ENCODE data around the gene GJC2. TPM values are rescaled to one million over a fixed set of nuclear protein-coding genes. Genes with fewer than 3 reads are reported as not detected.

GJC2 gene
- total RNA-seq, 1 experiment from 2014 or later: 1.5 TPM

DNA sequence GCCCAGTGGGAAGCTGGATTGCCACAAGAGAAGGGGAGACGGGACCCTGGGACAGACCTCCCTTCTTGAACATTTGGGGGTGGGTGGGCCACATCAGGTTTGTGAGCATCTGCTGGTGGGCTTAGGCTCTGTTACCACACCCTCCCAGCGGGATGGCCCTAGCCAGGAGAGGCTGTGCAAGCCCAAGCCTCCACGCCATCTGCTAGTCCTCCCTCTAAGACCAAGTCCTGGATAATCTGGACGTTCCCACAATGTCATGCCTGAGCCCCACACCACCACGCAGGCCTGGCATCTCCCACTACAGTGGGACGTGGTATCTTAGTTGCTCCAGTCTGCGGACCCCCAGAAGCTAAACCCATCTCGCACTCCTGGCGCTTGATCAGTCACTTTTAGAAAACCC, 12.1 kb downstream of the GJC2 start:
- peaks cover 8% of the 10 kb centered on the region for H3K4me1 Mint-ChIP-seq (ENCODE audit: low read depth, unreplicated experiment)
- H3K27me3 ChIP-seq (replicated peaks; ENCODE audit: control insufficient read depth, insufficient read depth, low read length): no peaks in the 10 kb centered on the region
- no peak overlapping the region for H3K4me3 Mint-ChIP-seq (ENCODE audit: unreplicated experiment)
- intact Hi-C loops (cut with micrococcal nuclease; ENCODE audit: unreplicated experiment): no loop called here
- no peaks in the 10 kb centered on the region for H3K27me3 Mint-ChIP-seq (ENCODE audit: insufficient read depth, unreplicated experiment)
- peaks cover 22% of the 10 kb centered on the region for H3K36me3 Mint-ChIP-seq (ENCODE audit: insufficient read depth, unreplicated experiment)
- CTCF ChIA-PET: no interaction called here
- H3K9me3 Mint-ChIP-seq (ENCODE audit: unreplicated experiment): no peaks in the 10 kb centered on the region
- H3K4me1 ChIP-seq: peaks cover 17% of the 10 kb centered on the region
- H3K9me3 ChIP-seq: no peaks in the 10 kb centered on the region
- no TSS peak for BruUV-seq (replicated peaks)
- POLR2A ChIA-PET: no interaction called here
- no peak overlapping the region for H3K27ac Mint-ChIP-seq (ENCODE audit: unreplicated experiment)
- DNase-seq: no peak
- H3K36me3 ChIP-seq (ENCODE audit: control insufficient read depth, insufficient read depth, low read length): no peaks in the 10 kb centered on the region
- TF ChIP-seq, protein P1, sequence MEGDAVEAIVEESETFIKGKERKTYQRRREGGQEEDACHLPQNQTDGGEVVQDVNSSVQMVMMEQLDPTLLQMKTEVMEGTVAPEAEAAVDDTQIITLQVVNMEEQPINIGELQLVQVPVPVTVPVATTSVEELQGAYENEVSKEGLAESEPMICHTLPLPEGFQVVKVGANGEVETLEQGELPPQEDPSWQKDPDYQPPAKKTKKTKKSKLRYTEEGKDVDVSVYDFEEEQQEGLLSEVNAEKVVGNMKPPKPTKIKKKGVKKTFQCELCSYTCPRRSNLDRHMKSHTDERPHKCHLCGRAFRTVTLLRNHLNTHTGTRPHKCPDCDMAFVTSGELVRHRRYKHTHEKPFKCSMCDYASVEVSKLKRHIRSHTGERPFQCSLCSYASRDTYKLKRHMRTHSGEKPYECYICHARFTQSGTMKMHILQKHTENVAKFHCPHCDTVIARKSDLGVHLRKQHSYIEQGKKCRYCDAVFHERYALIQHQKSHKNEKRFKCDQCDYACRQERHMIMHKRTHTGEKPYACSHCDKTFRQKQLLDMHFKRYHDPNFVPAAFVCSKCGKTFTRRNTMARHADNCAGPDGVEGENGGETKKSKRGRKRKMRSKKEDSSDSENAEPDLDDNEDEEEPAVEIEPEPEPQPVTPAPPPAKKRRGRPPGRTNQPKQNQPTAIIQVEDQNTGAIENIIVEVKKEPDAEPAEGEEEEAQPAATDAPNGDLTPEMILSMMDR (IDR thresholded peaks at IDR 0.05; ENCODE audit: insufficient read depth in 1 of 2, low read depth in 1 of 2, low read length in 1 of 2, severe bottlenecking in 1 of 2, unreplicated experiment in 1 of 2): no peak
- H3K4me3 ChIP-seq (ENCODE audit: low read depth, low read length): no peak overlapping the region

DNA sequence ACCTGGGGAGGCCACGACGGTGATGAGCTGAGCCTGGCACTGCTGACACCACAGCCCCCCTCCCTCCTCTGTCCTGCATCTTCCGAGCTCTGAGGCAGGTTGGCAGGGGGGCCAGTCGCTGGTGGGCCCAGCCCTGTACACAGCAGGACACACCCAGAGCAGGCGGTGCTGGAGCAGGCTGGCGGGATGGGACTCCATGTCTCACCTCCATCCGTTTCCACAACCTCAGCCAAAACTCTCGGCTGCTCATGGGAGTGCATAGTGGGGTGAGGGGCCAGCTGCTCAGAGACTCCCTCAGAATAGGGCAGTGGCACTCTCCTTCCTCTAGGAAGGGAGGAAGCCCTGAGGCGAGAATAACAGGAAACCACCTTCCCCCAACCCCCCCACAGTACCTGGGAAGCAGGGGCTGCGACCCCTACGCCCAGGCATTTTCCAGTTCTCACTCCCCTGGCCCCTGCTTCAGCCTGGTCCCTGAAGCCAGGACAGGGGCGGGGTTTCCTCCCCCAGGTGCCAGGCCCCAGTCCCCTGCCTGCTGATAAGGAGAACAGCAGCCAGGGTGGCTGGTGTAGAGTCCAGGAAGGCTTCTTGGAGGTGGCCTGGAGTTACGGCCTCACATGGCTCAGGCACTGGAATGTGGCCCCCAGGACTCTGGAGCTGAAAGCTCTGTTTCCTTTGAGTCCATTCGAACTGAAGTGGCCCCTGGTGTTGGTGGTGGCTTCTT, 12.7 kb downstream of the GJC2 start:
- no peak overlapping the region for H3K27ac Mint-ChIP-seq (ENCODE audit: unreplicated experiment)
- H3K27me3 ChIP-seq (replicated peaks; ENCODE audit: control insufficient read depth, insufficient read depth, low read length): no peaks in the 10 kb centered on the region
- intact Hi-C loops (cut with micrococcal nuclease; ENCODE audit: unreplicated experiment): no loop called here
- no peak overlapping the region for H3K4me3 ChIP-seq (ENCODE audit: low read depth, low read length)
- H3K4me1 ChIP-seq: peaks cover 17% of the 10 kb centered on the region
- ChIA-PET POLR2A (interaction anchor here (0.6 kb wide), 1 partner anchor 11 kb away, joined by 3 read pairs; no protein-coding TSS in a partner anchor), CTCF (no interaction called here)
- peaks cover 22% of the 10 kb centered on the region for H3K36me3 Mint-ChIP-seq (ENCODE audit: insufficient read depth, unreplicated experiment)
- no peaks in the 10 kb centered on the region for H3K36me3 ChIP-seq (ENCODE audit: control insufficient read depth, insufficient read depth, low read length)
- H3K4me1 Mint-ChIP-seq (ENCODE audit: low read depth, unreplicated experiment): peaks cover 8% of the 10 kb centered on the region
- no peaks in the 10 kb centered on the region for H3K27me3 Mint-ChIP-seq (ENCODE audit: insufficient read depth, unreplicated experiment)
- TF ChIP-seq, protein P1 (IDR thresholded peaks at IDR 0.05; ENCODE audit: insufficient read depth in 1 of 2, low read depth in 1 of 2, low read length in 1 of 2, severe bottlenecking in 1 of 2, unreplicated experiment in 1 of 2): no peak
- no peaks in the 10 kb centered on the region for H3K9me3 ChIP-seq
- BruUV-seq (replicated peaks): no TSS peak
- no peak overlapping the region for H3K4me3 Mint-ChIP-seq (ENCODE audit: unreplicated experiment)
- DNase-seq: no peak
- no peaks in the 10 kb centered on the region for H3K9me3 Mint-ChIP-seq (ENCODE audit: unreplicated experiment)

GRCh38 chr1:228163007-228163753, 13.4 kb downstream of the GJC2 start:
- Histone ChIP-seq H3K4me3 (ENCODE audit: low read depth, low read length) (no peak overlapping the region), H3K9me3 (no peaks in the 10 kb centered on the region), H3K36me3 (ENCODE audit: control insufficient read depth, insufficient read depth, low read length) (no peaks in the 10 kb centered on the region), H3K4me1 (peaks cover 17% of the 10 kb centered on the region), H3K27me3 (replicated peaks; ENCODE audit: control insufficient read depth, insufficient read depth, low read length) (no peaks in the 10 kb centered on the region)
- peaks cover 22% of the 10 kb centered on the region for H3K36me3 Mint-ChIP-seq (ENCODE audit: insufficient read depth, unreplicated experiment)
- ChIA-PET CTCF (no interaction called here), POLR2A (no interaction called here)
- intact Hi-C loops (cut with micrococcal nuclease; ENCODE audit: unreplicated experiment): no loop called here
- peaks cover 8% of the 10 kb centered on the region for H3K4me1 Mint-ChIP-seq (ENCODE audit: low read depth, unreplicated experiment)
- DNase-seq: no peak
- BruUV-seq (replicated peaks): no TSS peak
- no peak overlapping the region for H3K4me3 Mint-ChIP-seq (ENCODE audit: unreplicated experiment)
- TF ChIP-seq, protein P1 (IDR thresholded peaks at IDR 0.05; ENCODE audit: insufficient read depth in 1 of 2, low read depth in 1 of 2, low read length in 1 of 2, severe bottlenecking in 1 of 2, unreplicated experiment in 1 of 2): no peak
- no peak overlapping the region for H3K27ac Mint-ChIP-seq (ENCODE audit: unreplicated experiment)
- no peaks in the 10 kb centered on the region for H3K9me3 Mint-ChIP-seq (ENCODE audit: unreplicated experiment)
- no peaks in the 10 kb centered on the region for H3K27me3 Mint-ChIP-seq (ENCODE audit: insufficient read depth, unreplicated experiment)

Data from Caco-2 (cell line).